ENCODE measurements around the gene FAH.

GRCh38 chr15:80123034-80123433 lies 29.8 kb upstream of the FAH start:
- TF ChIP-seq, protein P1, sequence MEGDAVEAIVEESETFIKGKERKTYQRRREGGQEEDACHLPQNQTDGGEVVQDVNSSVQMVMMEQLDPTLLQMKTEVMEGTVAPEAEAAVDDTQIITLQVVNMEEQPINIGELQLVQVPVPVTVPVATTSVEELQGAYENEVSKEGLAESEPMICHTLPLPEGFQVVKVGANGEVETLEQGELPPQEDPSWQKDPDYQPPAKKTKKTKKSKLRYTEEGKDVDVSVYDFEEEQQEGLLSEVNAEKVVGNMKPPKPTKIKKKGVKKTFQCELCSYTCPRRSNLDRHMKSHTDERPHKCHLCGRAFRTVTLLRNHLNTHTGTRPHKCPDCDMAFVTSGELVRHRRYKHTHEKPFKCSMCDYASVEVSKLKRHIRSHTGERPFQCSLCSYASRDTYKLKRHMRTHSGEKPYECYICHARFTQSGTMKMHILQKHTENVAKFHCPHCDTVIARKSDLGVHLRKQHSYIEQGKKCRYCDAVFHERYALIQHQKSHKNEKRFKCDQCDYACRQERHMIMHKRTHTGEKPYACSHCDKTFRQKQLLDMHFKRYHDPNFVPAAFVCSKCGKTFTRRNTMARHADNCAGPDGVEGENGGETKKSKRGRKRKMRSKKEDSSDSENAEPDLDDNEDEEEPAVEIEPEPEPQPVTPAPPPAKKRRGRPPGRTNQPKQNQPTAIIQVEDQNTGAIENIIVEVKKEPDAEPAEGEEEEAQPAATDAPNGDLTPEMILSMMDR (IDR thresholded peaks at IDR 0.05), result no peak
- no peak for TF ChIP-seq POLR2AphosphoS5 (IDR thresholded peaks at IDR 0.05; ENCODE audit: low read depth, low read length)
- TF ChIP-seq TCF7L2 (IDR thresholded peaks at IDR 0.05; ENCODE audit: low read depth, low read length), result no peak
- no peak for TF ChIP-seq SIN3A (IDR thresholded peaks at IDR 0.05; ENCODE audit: borderline replicate concordance, insufficient read depth, low read depth, low read length)
